ENCODE measurements around the gene RGS14.

DNA sequence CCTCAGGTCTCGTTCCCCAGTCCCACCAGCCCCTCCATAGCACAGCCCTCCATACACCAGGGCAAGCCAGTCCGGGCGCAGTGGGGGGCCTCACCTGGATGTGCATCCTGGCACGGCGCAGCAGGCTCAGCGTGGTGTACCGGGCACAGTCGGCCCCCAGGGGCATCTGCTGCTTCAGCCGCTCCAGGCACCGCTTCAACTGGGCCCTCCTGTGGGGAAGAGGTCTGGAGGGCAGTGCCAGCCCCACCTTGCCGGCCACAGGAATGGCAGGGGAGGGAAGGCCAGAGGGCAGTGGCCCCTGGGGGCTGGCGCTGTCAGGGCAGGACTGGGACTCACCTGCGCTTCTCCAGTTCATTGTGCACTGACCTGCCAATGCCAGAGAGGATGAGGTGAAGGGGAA lies 47.4 kb upstream of the RGS14 start:
- TF ChIP-seq, protein P1, sequence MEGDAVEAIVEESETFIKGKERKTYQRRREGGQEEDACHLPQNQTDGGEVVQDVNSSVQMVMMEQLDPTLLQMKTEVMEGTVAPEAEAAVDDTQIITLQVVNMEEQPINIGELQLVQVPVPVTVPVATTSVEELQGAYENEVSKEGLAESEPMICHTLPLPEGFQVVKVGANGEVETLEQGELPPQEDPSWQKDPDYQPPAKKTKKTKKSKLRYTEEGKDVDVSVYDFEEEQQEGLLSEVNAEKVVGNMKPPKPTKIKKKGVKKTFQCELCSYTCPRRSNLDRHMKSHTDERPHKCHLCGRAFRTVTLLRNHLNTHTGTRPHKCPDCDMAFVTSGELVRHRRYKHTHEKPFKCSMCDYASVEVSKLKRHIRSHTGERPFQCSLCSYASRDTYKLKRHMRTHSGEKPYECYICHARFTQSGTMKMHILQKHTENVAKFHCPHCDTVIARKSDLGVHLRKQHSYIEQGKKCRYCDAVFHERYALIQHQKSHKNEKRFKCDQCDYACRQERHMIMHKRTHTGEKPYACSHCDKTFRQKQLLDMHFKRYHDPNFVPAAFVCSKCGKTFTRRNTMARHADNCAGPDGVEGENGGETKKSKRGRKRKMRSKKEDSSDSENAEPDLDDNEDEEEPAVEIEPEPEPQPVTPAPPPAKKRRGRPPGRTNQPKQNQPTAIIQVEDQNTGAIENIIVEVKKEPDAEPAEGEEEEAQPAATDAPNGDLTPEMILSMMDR (IDR thresholded peaks at IDR 0.05): no peak
- no peak for TF ChIP-seq POLR2A (IDR thresholded peaks at IDR 0.05)
